GM12801 (cell line): ENCODE measurements around the gene GPR75.

Experiments
- TF ChIP-seq, protein P1 (sequence below): IDR thresholded peaks from one replicate; pipeline ENCODE4 v1.5.1; 2011; ENCODE audit warnings: control low read depth; ENCODE audit not compliant: insufficient read length; ENCODE audit errors: extremely low read depth

GPR75 gene

GRCh38 chr2:53859206-53860181 is at the start of gene GPR75:
GPR75 (minus strand) TSS chr2:53859967; CDS start chr2:53854756, 5,211 bp downstream.
- TF ChIP-seq, protein P1, sequence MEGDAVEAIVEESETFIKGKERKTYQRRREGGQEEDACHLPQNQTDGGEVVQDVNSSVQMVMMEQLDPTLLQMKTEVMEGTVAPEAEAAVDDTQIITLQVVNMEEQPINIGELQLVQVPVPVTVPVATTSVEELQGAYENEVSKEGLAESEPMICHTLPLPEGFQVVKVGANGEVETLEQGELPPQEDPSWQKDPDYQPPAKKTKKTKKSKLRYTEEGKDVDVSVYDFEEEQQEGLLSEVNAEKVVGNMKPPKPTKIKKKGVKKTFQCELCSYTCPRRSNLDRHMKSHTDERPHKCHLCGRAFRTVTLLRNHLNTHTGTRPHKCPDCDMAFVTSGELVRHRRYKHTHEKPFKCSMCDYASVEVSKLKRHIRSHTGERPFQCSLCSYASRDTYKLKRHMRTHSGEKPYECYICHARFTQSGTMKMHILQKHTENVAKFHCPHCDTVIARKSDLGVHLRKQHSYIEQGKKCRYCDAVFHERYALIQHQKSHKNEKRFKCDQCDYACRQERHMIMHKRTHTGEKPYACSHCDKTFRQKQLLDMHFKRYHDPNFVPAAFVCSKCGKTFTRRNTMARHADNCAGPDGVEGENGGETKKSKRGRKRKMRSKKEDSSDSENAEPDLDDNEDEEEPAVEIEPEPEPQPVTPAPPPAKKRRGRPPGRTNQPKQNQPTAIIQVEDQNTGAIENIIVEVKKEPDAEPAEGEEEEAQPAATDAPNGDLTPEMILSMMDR: no peak

GRCh38 chr2:53907582-53907981 is 47.8 kb upstream of the GPR75 start:
- TF ChIP-seq, protein P1: no peak

DNA sequence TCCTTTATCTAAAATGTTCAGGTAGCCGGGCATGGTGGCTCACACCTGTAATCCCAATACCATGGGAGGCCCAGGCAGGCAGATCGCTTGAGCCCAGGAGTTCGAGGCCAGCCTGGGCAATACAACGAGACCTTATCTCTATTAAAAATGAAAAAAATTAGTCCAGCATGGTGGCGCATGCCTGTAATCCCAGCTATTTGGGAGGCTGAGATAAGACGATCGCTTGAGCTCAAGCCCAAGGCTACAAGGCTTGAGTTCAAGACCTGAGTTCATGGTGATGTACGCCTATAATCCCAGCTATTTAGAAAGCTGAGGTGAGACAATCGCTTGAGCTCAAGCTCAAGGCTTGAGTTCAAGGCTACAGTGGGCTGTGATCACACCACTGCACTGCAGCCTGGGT is 45.6 kb upstream of the GPR75 start:
- TF ChIP-seq, protein P1: no peak

DNA sequence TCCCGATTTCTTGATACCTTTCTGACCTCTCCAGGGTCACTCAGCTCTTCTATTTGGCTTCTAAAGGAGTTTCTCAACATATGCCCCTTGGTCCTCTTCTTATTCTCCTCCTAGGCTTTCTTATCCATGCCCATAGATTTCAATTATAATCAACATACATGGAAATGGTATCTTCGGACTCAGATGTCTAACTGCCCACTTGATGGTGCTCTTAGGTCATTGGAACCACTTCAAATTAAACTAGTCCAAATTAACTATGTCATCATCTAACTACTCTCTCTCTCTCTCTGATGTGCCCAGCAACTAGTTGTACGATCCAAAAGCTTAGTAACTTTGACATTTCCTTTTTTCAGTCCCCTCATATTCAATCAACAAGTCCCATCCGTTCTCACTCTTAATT is 43.2 kb upstream of the GPR75 start:
- TF ChIP-seq, protein P1: no peak

- TF ChIP-seq, protein P1: no peak
Observed at GRCh38 chr2:53901192-53901591, 41.4 kb upstream of the GPR75 start.

DNA sequence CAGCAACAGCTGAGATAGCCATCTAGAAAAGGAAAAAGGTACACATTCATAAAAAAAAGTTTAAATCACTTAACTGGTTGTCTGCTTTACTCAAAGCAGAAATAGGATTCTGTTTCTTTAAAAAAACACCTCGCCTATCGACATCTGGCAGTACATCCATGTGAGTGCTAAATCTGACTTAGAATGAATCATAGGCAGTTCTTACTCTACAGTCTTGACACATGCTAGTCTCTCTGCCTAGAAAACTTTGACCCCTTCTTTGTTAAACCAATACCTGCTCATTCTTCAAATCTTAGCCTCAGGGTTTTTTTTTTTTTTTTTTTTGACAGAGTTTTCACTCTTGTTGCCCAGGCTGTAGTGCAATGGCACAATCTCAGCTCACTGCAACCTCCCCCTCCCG is 37.1 kb upstream of the GPR75 start:
- TF ChIP-seq, protein P1: no peak

- TF ChIP-seq, protein P1: no peak
Observed at GRCh38 chr2:53886406-53887280, 26.9 kb upstream of the GPR75 start.
